ENCODE measurements around the gene VAV2. TPM values are rescaled to one million over a fixed set of nuclear protein-coding genes. Genes with fewer than 3 reads are reported as not detected.
A peak's percentile ranks its signal among the peaks of the same experiment; 100 is the strongest.

VAV2 gene
- total RNA-seq, 1 donor from 2014 or later: 12.7 TPM

DNA sequence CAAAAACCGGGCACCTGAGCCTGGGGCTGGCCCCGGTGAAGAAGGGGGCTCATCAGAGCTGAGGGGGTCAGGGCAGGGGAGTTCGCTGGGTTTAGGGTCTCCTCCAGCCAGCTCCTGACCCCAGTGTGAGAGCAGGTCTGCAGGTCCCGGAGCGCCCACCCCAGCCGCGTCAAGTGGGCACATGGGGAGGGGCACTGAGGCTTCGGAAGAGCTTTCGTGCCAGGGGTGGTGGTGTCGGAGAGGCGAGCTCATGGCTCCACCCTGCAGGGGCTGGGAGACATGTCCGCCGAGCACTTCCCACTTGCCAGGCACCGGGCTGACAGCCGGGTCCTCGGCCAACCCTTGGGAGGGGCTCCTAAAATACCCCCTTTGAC is 13.2 kb downstream of the VAV2 start:
- Histone ChIP-seq H3K27me3 (no peaks in the 10 kb centered on the region), H3K36me3 (no peaks in the 10 kb centered on the region), H3K4me1 (peaks cover 0 to 12% of the 10 kb centered on the region in 2 donors), H3K4me3 (peak overlapping the region; percentile 18 to 52), H3K9me3 (no peaks in the 10 kb centered on the region), H3K27ac (no peak overlapping the region)
- TF ChIP-seq, protein P1, sequence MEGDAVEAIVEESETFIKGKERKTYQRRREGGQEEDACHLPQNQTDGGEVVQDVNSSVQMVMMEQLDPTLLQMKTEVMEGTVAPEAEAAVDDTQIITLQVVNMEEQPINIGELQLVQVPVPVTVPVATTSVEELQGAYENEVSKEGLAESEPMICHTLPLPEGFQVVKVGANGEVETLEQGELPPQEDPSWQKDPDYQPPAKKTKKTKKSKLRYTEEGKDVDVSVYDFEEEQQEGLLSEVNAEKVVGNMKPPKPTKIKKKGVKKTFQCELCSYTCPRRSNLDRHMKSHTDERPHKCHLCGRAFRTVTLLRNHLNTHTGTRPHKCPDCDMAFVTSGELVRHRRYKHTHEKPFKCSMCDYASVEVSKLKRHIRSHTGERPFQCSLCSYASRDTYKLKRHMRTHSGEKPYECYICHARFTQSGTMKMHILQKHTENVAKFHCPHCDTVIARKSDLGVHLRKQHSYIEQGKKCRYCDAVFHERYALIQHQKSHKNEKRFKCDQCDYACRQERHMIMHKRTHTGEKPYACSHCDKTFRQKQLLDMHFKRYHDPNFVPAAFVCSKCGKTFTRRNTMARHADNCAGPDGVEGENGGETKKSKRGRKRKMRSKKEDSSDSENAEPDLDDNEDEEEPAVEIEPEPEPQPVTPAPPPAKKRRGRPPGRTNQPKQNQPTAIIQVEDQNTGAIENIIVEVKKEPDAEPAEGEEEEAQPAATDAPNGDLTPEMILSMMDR (IDR thresholded peaks at IDR 0.05): no peak
- intact Hi-C loops (cut with DNase I): no loop called here
- no peak for DNase-seq (ENCODE audit: low spot score in 2 of 2)

DNA sequence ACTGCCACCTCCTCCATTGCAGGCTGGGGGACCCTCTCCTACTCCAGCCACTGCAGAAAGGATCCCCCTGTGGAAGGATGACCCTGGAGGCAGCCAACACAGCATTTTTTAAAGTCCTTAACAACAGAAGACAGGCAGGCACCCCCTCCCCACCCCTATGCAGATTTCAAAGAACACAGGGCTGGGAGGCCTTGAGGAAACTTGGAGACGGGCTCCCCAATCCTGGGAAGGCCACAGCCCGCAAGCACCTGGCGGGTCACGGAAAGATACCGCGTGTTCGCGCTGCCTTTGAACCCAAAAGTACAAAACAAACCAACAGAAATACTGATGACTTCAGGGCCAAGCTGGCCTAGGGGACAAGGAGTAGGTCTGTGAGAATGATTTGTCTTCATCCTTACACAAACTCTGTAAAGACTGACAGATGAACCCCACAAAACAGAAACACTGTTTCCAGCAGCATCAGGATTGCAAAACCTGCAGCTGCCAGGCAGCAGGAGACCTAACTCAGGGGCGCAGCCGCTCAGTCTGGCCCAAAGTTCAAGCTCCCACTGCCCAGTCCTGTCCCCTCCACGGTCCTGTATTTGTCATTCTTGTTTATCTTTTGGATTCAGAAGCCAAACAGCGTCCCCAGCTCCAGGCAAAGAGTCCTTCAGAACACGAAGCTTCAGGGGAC is 13.8 kb downstream of the VAV2 start:
- H3K4me1 ChIP-seq: peaks cover 0 to 12% of the 10 kb centered on the region in 2 donors
- intact Hi-C loops (cut with DNase I): no loop called here
- no peaks in the 10 kb centered on the region for H3K36me3 ChIP-seq
- DNase-seq (ENCODE audit: low spot score in 2 of 2): no peak
- no peak overlapping the region for H3K4me3 ChIP-seq
- TF ChIP-seq, protein P1 (IDR thresholded peaks at IDR 0.05): no peak
- no peaks in the 10 kb centered on the region for H3K27me3 ChIP-seq
- H3K9me3 ChIP-seq: no peaks in the 10 kb centered on the region
- no peak overlapping the region for H3K27ac ChIP-seq

GRCh38 chr9:133977421-133978201 is 14.5 kb downstream of the VAV2 start:
- intact Hi-C loops (cut with DNase I): no loop called here

DNA sequence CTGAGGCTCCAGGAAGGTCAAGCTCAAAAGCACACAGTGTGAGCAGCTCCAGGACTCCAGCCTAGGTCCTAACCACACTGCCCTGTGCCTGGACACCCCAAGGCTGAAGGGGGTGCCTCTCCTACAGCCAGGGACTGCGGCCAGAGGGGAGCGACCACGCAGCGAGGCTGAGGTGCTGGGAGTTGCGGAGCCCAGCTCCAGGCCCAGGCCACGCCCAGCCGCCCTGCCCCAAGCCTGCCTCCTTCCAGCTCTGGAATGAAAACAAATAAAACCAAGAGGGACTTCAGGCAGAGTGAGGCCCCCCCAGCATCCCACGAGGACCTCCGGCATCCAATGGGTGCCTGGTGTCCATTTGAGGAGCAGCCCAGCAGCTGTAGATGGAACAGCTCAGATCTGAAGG is 15.2 kb downstream of the VAV2 start:
- Histone ChIP-seq H3K9me3 (no peaks in the 10 kb centered on the region), H3K36me3 (no peaks in the 10 kb centered on the region), H3K27ac (no peak overlapping the region), H3K27me3 (no peaks in the 10 kb centered on the region), H3K4me3 (no peak overlapping the region), H3K4me1 (peaks cover 0 to 12% of the 10 kb centered on the region in 2 donors)
- TF ChIP-seq, protein P1 (IDR thresholded peaks at IDR 0.05): no peak
- DNase-seq (ENCODE audit: low spot score in 2 of 2): no peak
- intact Hi-C loops (cut with DNase I): no loop called here

More at GRCh38 chr9:133977421-133978201, 14.5 kb downstream of the VAV2 start:
- no peak overlapping the region for H3K4me3 ChIP-seq
- H3K27ac ChIP-seq: no peak overlapping the region
- H3K4me1 ChIP-seq: peaks cover 0 to 12% of the 10 kb centered on the region in 2 donors
- H3K27me3 ChIP-seq: no peaks in the 10 kb centered on the region
- no peak for DNase-seq (ENCODE audit: low spot score in 2 of 2)
- TF ChIP-seq, protein P1 (IDR thresholded peaks at IDR 0.05): no peak
- H3K9me3 ChIP-seq: no peaks in the 10 kb centered on the region
- no peaks in the 10 kb centered on the region for H3K36me3 ChIP-seq

DNA sequence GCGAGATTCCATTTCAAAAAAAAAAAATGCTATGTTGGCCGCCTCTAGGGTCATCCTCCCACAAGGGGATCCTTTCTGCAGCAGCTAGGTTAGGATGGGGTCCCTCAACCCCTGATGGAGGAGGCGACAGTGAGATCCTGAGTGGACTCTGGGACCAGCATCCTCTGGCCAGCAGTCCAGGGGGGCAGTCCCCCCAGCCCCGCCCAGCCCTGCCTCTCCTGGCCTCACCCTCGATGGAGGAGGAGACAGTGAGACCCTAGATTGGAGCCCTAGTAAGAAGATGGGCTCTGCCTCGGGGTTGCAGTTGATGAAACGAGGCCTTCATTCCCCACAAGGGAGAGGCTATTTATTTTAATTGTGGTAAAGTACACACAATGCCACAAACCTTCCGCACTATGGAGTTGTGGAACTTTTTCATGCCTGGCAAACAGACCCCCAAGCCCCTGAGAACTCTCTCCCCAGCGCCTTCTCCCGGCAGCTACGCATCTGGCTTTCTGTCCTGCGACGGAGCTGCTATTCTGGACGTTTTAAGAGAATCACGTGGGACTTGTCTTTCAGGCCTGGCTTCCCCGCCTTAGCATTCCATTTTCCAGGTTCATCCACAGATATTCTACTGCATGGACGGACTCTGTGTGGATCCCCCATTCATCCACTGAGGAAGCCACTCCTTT is 15.8 kb downstream of the VAV2 start:
- TF ChIP-seq, protein P1 (IDR thresholded peaks at IDR 0.05): no peak
- intact Hi-C loops (cut with DNase I): no loop called here

More for the DNA sequence above, 15.8 kb downstream of the VAV2 start:
- Histone ChIP-seq H3K36me3 (no peaks in the 10 kb centered on the region), H3K9me3 (no peaks in the 10 kb centered on the region), H3K27me3 (no peaks in the 10 kb centered on the region), H3K27ac (no peak overlapping the region), H3K4me1 (peaks cover 0 to 12% of the 10 kb centered on the region in 2 donors), H3K4me3 (no peak overlapping the region)
- no peak for DNase-seq (ENCODE audit: low spot score in 2 of 2)
